Measurements from ENCODE around the gene GRIK4. TPM values are rescaled to one million over a fixed set of nuclear protein-coding genes. Genes with fewer than 3 reads are reported as not detected.

Gene GRIK4
- total and polyA plus RNA-seq, 2 donors (not counting 1 experiment from before 2014, with no cell fraction given) = 0.12 to 0.27 TPM

DNA sequence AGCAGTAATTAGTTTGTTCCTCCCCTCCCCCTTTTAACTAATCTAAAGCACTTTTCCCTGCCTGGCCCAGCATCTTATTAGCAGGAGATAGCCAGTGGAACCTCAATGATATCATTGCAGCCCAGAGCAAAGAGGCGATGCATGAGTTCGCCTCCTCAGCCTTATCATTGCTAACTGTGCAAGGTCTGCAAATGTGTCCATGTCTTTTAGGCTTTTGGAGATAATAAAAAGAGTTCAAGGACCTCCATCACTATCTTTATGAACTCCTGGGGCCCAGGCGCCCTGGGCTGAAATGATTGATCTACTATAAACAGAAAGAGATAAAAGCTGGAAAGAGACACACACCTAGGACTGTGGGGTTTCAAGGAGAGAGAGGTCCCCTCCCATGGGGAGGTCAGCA, 388.2 kb downstream of the GRIK4 start:
- no peaks in the 10 kb centered on the region for H3K4me1 ChIP-seq (ENCODE audit: control insufficient read depth in 2 of 2, insufficient read depth in 2 of 2, low read length in 2 of 2)

DNA sequence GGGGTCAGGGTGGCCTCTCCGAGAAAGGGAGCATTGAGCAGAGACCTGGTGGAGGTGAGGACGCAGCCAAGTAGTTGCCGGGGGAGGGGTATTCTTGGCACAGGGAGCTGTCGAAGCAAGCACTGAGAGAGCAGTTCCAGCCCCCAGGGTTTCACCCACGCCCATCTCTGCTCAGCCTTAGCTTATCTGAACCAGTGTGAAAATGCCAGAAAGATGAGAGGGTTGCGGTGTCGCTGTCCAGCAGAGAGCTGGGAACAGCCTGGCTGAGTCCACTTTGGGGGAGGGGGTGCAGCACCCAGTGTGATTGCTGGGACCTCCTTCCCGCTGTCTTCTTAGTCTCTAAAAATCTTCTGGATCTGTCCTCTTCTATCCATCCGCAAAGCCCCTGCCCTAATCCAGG, 389.1 kb downstream of the GRIK4 start:
- Histone ChIP-seq H3K27me3 (replicated peaks in 1 of 4; ENCODE audit: control extremely low read depth in 1 of 4, control insufficient read depth in 3 of 4, insufficient read depth in 4 of 4, low read length in 3 of 4) (peaks cover 0 to 6% (median 0%) of the 10 kb centered on the region in 4 experiments), H3K4me3 (ENCODE audit: control extremely low read depth in 1 of 5, extremely low read depth in 1 of 5, insufficient read depth in 1 of 5, low read depth in 2 of 5, low read length in 4 of 5) (no peak overlapping the region), H3K9me3 (ENCODE audit: control extremely low read depth in 1 of 3, control insufficient read depth in 2 of 3, insufficient read depth in 1 of 3, low read length in 2 of 3) (no peaks in the 10 kb centered on the region), H3K4me1 (ENCODE audit: control insufficient read depth in 2 of 2, insufficient read depth in 2 of 2, low read length in 2 of 2) (no peaks in the 10 kb centered on the region), H3K36me3 (replicated peaks in 1 of 2; ENCODE audit: control extremely low read depth in 1 of 2, control insufficient read depth in 1 of 2, extremely low read depth in 1 of 2, insufficient read depth in 2 of 2, low read length in 1 of 2) (no peaks in the 10 kb centered on the region), H3K27ac (ENCODE audit: low read length in 2 of 2) (no peak overlapping the region), H3K4me2 (replicated peaks; ENCODE audit: low read depth, low read length, poor library complexity, severe bottlenecking) (no peak overlapping the region), H4K20me1 (ENCODE audit: control insufficient read depth, insufficient read depth, low read length, poor library complexity, severe bottlenecking) (no peaks in the 10 kb centered on the region), H2AFZ (ENCODE audit: insufficient read depth, low read depth, low read length, poor library complexity, severe bottlenecking) (no peak overlapping the region), H3K9ac (ENCODE audit: low read length) (no peak overlapping the region), H3K79me2 (ENCODE audit: control insufficient read depth, insufficient read depth, low read length) (no peaks in the 10 kb centered on the region)
- ChIA-PET POLR2A (no interaction called here), CTCF (no interaction called here)
- TF ChIP-seq, protein P1, sequence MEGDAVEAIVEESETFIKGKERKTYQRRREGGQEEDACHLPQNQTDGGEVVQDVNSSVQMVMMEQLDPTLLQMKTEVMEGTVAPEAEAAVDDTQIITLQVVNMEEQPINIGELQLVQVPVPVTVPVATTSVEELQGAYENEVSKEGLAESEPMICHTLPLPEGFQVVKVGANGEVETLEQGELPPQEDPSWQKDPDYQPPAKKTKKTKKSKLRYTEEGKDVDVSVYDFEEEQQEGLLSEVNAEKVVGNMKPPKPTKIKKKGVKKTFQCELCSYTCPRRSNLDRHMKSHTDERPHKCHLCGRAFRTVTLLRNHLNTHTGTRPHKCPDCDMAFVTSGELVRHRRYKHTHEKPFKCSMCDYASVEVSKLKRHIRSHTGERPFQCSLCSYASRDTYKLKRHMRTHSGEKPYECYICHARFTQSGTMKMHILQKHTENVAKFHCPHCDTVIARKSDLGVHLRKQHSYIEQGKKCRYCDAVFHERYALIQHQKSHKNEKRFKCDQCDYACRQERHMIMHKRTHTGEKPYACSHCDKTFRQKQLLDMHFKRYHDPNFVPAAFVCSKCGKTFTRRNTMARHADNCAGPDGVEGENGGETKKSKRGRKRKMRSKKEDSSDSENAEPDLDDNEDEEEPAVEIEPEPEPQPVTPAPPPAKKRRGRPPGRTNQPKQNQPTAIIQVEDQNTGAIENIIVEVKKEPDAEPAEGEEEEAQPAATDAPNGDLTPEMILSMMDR (IDR thresholded peaks at IDR 0.05) = no peak
- TF ChIP-seq EZH2 (IDR thresholded peaks at IDR 0.05; ENCODE audit: borderline replicate concordance, insufficient read depth, low read depth, low read length, poor library complexity, severe bottlenecking) = no peak
- Mint-ChIP-seq H3K27me3 (peaks cover 20% of the 10 kb centered on the region), H3K27ac (no peak overlapping the region), H3K9me3 (ENCODE audit: insufficient read depth) (no peaks in the 10 kb centered on the region), H3K4me3 (no peak overlapping the region), H3K4me1 (no peaks in the 10 kb centered on the region)
- no peak for ATAC-seq (ENCODE audit: low read depth)
- 65% methylated on average over 9 of the region's 9 CpGs for whole genome bisulfite sequencing (ENCODE audit: insufficient coverage)
- no peak for DNase-seq
- intact Hi-C loops (cut with micrococcal nuclease) = no loop called here

More for the DNA sequence above, 388.2 kb downstream of the GRIK4 start:
- Mint-ChIP-seq H3K27me3 (peaks cover 12% of the 10 kb centered on the region), H3K27ac (no peak overlapping the region), H3K9me3 (ENCODE audit: insufficient read depth) (no peaks in the 10 kb centered on the region), H3K4me3 (no peak overlapping the region), H3K4me1 (no peaks in the 10 kb centered on the region)
- peaks cover 0 to 4% (median 0%) of the 10 kb centered on the region in 4 experiments for H3K27me3 ChIP-seq (replicated peaks in 1 of 4; ENCODE audit: control extremely low read depth in 1 of 4, control insufficient read depth in 3 of 4, insufficient read depth in 4 of 4, low read length in 3 of 4)
- CTCF ChIA-PET = no interaction called here
- no peaks in the 10 kb centered on the region for H3K79me2 ChIP-seq (ENCODE audit: control insufficient read depth, insufficient read depth, low read length)
- no peak for ATAC-seq (ENCODE audit: low read depth)
- no peak overlapping the region for H3K4me2 ChIP-seq (replicated peaks; ENCODE audit: low read depth, low read length, poor library complexity, severe bottlenecking)
- H3K9ac ChIP-seq (ENCODE audit: low read length) = no peak overlapping the region
- TF ChIP-seq, protein P1 (IDR thresholded peaks at IDR 0.05) = no peak
- TF ChIP-seq EZH2 (IDR thresholded peaks at IDR 0.05; ENCODE audit: borderline replicate concordance, insufficient read depth, low read depth, low read length, poor library complexity, severe bottlenecking) = no peak
- no peak overlapping the region for H3K4me3 ChIP-seq (ENCODE audit: control extremely low read depth in 1 of 5, extremely low read depth in 1 of 5, insufficient read depth in 1 of 5, low read depth in 2 of 5, low read length in 4 of 5)
- no peaks in the 10 kb centered on the region for H3K36me3 ChIP-seq (replicated peaks in 1 of 2; ENCODE audit: control extremely low read depth in 1 of 2, control insufficient read depth in 1 of 2, extremely low read depth in 1 of 2, insufficient read depth in 2 of 2, low read length in 1 of 2)
- H4K20me1 ChIP-seq (ENCODE audit: control insufficient read depth, insufficient read depth, low read length, poor library complexity, severe bottlenecking) = no peaks in the 10 kb centered on the region
- 43% methylated on average over 1 of the region's 3 CpGs for WGBS (ENCODE audit: insufficient coverage)
- H3K27ac ChIP-seq (ENCODE audit: low read length in 2 of 2) = no peak overlapping the region
- no peaks in the 10 kb centered on the region for H3K9me3 ChIP-seq (ENCODE audit: control extremely low read depth in 1 of 3, control insufficient read depth in 2 of 3, insufficient read depth in 1 of 3, low read length in 2 of 3)
- POLR2A ChIA-PET = no interaction called here
- intact Hi-C loops (cut with micrococcal nuclease) = no loop called here
- no peak for DNase-seq
- H2AFZ ChIP-seq (ENCODE audit: insufficient read depth, low read depth, low read length, poor library complexity, severe bottlenecking) = no peak overlapping the region
